Inflammatory macrophage treated with lipopolysaccharide for 4 hours (primary cell): ENCODE results near the gene CREB3L1.
"Not testable (repeated sequence)": the region's sequence is repeated elsewhere in the genome, so short reads cannot be mapped to it uniquely, and the experiment has no call there.

Experiments used
- DNase-seq: peaks from one replicate; pipeline ENCODE4 v3.0.0-alpha.2; 2020

The CREB3L1 gene

DNA sequence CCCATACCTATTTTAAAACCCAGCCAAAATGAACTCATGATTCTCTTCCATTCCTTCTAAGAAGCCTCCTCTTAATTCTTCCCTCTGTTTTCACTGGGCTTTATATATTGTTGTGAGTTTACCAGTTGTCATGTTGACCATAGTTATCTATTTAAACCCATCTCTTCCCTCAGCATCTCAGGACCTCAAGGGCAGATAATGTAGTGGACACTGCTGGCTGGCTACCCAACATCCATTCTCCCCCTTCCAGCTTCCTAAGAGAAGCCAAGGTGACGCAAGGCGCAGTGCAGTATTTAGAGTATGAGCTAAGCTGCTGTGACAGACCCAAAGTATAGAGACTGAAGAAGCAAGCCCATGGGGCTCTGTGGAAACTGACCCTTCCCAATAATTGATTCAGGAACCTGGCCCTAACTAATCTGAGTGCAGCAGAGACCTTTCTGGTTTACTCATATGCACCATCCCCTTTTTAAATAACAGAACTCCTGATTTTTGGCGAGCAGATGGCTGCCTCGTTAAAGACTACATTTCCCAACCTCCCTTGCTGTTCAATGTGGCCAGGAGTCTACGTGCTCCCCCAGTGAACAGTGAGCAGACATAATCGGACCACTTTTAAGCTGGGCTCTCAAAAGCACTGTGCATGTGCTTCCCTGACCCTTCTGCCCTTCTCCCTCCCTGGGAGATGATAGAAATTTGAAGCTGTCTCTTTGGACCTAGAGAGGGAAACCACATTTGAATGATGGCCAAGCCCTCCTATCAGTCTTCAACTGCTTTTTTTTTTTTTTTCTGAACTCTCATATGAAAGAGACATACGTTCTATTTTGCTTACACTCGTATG lies 28.1 kb upstream of the CREB3L1 start:
- DNase-seq, result no peak

DNA sequence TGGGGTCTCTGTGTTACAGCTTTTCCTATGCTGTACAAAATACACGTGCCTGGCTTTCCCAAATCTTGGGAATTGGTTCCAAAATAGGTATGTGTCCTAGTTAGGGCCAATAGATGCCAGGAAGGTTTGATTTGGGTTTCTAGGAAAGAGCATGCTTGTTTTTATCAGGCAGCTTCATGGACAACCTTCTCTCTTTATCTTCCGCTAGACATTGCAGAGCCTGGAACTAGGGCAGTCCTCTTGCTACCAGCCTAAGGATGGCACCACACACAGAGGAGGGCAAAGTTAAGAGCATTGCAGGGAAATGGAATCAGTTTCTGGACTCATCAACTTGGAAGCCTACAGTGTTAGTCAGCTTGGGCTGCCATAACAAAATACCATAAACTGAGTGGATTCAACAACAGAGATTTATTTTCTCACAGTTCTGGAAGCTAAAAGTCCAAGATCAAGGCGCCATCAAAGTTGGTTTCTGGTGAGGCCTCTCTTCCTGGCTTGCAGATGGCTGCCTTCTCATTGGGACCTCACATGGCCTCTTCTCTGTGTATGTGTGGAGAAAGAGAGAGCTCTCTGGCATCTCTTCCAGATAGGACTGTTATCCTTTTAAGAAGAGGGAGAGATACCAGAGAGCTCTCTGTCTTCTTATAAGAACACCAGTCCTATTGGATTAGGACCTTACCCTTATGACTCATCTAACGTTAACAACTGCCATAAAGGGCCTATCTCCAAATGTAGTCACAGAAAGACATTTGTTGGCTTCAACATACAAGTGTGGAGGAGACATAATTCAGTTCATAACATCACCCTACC lies 27.3 kb upstream of the CREB3L1 start:
- DNase-seq, result no peak

DNA sequence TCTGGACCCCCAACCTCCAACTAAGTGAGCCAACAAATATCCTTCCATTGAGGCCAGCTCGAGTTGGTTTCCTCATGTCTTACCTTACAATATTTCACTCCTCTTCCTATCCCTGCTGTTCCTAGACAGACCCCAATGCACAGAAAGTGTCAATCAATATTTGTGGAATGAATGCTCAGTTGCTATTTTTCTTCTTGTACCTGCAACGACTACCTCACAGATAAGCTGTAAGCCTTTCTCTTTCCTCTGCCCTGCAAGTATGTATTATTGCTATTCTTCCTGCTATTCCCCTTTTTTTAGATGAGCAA lies 26.8 kb upstream of the CREB3L1 start:
- no peak for DNase-seq

DNA sequence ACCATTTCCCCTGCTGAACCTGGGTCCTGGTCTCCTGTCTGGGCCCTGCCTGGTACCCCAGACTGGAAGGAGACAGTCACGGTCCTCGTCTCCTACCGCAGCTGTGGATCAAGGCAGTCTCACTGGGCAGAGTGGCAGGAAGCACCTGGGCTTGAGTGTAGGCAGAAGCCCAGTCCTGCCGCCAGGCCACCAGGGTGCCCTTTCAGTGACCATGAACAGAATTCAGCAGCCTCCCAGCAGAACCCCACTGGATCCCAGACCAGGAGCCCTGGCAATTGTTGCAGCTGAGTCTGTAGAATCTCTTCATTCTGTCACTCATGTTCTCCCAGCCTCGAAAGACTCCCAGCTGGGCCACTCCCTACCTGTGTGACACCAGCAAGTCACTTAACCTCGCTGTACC lies 25.5 kb upstream of the CREB3L1 start:
- DNase-seq, result no peak

DNA sequence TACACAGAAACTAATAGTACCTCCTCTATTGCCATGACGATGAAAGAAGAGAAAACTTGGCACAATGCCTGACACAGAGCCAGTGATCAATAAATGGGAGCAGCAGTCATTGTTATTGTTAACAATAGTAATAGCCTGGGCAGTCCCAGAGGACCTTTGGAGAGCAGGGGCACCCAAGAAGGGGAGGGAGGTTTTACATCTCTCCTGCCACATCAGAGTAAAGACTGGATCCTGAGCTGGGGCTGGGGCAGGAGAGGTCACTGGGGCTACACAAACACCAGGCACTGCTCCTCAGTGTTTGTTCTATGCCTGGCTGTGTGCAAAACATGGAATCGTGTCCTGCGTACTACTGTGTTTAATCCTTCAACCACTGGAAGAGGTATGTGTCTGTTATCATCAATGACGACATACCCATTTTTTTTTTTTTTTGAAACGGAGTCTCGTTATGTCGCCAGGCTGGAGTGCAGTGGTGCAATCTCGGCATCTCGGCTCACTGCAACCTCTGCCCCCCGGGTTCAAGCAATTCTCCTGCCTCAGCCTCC lies 25.0 kb upstream of the CREB3L1 start:
- no peak for DNase-seq

DNA sequence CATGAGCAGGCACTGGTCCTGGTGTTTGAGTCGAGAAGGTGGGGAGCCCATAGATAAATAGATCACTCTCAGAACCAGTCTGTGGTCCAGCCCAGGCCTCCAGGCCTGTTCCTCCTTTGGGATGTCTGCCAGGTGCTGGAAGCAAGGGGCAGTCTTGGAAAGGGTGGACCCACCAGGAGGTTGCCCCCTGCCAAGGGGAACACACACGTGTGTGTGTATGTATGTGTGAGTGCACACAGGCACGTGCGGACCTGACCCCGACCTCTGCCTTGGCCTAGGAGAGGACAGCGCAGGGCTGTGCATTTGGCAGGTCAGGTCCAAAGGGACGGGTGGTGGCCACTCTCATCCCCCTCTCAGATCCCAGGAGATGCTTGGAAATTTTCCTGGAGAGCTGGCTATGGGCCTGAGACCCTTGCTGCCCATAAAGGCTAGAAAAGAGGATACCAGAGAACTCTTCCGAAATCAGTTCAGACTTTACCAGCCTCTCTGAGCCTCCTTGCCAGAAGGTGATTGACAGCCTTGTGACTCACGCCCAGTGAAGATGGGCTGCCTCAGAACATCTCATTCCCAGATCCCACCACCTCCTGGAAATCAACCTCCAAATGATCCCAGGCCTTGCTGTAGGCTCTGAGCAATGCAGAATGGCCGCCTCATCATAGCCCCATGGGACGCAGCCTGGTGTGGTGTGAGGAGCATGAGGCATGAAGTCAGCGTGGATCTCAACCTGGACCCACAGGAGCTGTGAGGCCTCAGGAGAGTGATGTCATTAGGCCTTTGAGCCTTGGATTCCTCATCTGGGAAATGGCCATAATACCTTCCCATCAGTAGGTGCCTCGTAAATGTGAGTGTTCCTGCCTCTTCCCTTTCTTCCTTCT lies 24.0 kb upstream of the CREB3L1 start:
- DNase-seq, result no peak

DNA sequence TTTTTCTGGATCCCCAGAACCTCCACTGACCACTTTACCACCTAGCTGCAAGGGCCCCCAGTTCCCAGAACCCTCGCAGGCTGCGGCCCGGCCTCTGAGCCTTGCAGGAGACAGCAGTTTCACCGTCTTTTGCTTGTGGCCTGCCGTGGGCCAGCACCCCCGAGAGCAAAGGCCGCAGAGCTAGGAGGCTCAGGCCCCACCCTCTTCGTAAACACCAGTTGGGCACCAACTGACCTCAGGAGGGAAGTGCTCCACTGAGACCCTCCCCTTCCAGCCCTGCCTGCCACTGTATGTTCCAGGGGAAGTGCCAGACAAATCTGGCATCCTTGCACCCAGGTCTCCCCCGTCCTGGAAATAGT lies 23.4 kb upstream of the CREB3L1 start:
- DNase-seq, result no peak

DNA sequence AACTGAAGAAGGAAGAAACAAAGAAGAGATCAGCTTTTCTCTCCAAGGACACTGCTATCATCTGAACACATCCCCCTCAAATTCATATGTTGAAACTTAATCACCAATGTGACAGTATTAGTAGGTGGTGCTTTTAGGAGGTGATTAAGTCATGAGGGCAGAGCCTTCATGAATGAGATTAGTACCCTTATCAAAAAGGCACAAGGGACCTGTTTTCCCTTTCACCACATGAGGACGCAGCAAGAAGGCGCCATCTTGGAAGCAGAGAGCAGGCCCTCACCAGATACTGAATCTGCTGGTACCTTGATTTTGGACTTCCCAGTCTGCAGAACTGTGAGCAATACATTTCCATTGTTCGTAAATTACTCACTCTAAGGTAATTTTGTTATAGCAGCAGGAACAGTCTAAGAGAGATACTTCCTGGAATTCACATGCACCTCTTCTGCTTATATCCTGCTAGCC lies 20.9 kb upstream of the CREB3L1 start:
- no peak for DNase-seq

DNA sequence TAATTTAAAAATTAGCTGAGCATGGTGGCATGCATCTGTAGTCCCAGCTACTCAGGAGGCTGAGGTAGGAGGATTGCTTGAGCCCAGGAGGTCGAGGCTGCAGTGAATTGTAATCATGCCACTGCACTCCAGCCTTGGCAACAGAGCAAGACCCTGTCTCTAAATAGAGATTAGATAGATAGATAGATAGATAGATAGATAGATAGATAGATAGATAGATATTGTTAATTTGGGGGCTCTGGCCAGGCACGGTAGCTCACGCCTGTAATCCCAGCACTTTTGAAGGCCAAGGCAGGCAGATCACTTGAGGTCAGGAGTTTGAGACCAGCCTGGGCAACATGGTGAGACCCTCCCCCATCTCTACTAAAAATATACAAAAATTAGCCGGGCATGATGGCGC lies 18.1 kb upstream of the CREB3L1 start:
- DNase-seq, result not testable (repeated sequence)

DNA sequence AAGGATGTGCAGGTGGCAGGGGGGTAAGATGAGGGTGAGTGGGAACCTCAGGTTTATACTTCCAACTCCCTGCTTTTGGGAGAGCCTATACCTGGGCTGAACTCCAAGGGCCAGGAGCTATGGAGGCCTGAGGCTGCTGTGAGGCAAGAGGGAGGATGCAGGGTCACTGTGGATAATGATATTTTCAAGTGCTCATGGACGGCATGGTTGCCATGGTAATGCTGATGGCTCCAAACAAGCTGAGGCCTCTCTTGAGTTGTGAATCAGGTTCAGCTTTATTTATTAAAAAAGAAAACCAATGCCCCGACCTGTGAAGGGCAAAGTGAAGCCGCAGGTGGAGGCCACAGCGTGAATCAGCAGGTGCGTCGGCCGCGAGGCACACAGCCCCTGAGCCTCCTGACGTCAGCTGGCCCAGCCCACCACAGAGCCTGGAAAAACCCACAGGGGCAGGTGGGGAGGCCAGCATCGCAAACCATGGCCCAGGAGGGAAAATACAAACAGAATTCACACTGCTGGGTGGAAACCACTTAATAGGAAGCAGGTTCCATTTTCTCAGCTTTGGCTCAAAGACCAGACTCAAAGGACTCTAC lies 17.4 kb upstream of the CREB3L1 start:
- no peak for DNase-seq

DNA sequence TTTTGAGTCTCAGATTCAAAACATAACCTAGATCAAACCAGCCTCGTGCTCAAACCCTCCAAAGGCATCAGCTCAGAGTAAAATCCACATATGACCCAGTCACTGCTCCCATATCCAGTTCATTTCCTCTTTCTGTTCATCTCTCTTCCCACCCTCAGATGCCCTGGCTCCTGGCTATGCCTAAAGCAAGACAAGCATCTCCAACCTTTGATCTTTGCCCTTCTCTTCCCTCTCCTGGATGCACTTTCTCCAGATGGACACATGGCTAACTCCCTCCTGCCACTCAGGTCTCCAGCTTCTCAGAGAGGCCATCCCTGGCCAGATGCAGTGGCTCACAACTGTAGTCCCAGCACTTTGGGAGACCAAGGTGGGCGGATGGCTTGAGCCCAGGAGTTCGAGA lies 14.3 kb upstream of the CREB3L1 start:
- no peak for DNase-seq

DNA sequence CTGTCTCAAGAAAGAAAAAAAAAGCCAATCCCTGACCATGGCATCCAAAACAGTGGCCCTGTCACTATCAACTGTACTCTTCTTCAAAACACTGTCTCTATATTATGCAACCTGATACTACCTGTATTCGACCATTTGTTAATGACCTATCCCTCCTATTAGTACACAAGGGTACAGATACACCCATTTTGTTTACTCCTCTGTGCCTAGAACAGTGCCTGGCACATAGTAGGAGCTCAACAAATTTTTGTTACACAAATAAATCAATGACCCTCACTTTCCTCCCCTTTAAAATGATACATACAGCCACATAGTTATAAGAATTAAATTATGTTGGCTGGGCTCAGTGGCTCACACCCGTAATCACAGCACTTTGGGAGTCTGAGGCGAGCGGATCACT lies 13.4 kb upstream of the CREB3L1 start:
- no peak for DNase-seq

DNA sequence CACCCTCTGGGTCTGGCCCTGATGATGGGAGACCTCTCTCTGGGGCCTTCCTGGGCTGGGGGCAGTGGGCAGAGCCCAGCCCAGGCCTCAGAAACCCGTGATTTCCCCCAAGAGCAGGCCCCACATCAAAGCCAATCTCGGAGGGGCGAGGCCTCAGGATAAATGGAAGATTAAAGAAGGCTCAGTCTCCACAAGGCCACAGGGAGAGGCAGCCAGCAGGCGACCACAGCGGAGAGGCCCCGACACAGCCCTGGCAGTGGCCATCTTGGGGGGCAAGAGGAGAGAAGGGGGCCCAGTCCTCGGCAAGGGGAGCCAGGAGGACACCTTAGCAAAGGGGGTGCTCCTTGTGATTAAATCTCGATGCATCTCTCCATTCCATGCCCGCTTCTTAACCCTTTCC lies 12.5 kb upstream of the CREB3L1 start:
- no peak for DNase-seq

DNA sequence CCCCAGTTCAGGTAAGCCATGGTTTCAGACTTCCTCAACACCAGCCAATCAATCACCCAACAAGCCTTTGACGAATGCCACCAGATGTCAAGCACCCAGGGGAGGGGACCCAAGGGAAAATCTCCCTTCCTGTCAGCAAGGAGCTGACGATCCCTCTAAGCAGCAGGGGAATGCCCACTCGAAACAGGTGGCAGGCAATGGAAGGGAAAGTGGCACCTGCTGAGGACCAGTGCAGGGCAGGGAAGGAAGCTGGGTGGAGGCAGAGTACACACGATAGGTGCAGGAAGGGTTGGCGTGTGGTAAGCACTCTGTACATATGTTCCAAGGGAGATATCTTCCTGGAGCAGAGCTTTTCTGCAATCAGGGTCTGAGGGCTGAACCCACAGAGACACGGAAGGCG lies 11.7 kb upstream of the CREB3L1 start:
- no peak for DNase-seq

DNA sequence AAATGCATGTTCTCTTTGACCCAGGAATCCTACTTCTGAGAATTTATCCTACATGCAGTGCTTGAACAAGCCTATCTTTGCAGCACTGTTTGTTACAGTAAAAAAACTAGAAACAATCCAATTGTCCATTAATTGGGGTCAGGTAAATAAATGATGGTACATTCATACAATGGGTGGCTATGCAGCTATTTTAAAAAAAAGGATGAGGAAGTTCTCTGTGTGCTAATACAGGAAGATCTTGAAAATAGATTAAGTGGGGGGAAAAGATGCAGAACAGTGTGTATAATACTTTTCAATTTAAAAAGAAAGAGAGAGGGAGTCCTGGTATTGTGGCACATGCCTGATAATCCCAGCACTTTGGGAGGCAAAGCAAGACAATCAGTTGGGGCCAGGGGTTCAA lies 9.5 kb upstream of the CREB3L1 start:
- no peak for DNase-seq

DNA sequence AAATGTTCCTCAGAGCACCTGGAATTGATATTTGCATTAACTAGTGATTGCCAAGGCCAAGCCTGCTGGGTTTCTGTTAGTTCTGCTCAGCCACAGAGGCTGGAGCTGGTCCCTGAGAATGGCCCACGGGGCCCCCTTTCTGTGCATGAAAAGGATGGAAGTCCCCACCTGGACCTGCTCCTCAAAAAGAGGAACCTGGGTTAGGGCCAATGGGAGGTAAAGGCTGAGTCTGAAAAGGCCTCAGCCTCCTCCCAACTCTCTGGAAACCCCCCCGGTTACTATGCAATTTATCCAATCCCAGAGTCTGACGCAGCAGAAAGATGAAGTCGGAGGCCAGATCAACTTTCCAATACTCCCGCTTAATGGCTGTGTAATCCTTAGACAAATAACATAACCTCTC lies 6.8 kb upstream of the CREB3L1 start:
- no peak for DNase-seq

DNA sequence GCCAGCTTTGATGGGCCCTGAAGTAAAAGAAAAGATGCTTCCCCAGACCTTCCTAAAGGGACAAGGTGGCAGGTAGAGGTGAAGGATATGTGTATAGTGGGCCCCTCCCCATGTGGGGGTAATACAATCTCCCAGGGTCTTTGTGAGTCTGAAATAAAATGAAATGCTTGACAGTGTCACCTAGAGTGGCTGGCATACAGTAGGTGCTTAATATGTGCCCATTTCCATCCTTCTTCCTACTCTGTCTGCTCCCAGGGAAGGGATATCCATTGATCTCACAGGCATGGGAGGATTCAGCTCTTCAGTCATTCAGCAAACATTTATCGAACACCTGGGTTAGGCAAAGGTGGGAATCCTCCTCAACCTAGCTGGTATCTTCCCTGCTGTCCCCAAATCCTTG lies 6.1 kb upstream of the CREB3L1 start:
- DNase-seq, result no peak

DNA sequence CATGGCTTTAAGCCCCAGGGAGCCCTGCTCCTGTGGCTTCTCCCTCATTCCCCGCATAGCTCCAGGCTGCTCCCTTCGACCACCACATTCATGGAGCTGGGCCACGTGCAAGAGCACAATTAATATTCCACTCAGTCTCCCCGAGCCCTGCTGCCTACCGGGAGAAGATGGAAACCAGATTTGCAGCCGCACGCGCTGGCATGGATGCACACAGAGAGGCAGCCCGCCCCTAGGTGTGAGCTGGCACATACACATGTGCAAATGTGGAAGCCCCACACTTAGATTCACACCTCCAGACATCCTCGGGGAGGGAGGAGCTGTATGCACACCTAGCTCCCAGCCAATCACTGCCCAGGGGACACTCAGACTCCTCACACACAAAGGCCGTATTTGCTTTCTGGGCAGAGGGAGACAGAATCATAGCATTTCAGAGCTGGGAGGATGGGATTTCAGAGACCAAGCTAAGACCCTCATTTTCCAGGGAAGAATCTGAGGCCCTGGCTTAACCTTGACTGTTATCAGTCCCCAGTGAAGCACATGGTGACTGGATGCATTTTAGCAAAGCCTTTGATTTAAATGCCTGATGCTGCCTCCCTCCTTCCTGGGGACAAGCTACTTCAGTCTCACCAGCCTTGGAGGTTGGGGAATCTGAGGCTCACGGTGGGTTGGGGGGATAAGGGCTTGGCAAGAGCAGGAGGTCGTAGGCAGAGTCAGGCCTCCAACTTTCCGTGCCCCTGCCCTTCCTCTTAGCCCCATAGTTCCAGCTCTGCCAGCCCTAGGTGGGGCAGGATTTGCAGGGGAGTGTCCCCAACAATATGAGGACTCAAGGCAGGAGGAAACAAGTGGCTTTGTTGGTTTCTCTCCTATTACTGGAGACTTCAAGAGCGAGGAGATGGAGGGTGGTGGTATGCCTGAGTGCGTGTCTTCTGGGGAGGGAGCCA lies 5.3 kb upstream of the CREB3L1 start:
- DNase-seq, result no peak

DNA sequence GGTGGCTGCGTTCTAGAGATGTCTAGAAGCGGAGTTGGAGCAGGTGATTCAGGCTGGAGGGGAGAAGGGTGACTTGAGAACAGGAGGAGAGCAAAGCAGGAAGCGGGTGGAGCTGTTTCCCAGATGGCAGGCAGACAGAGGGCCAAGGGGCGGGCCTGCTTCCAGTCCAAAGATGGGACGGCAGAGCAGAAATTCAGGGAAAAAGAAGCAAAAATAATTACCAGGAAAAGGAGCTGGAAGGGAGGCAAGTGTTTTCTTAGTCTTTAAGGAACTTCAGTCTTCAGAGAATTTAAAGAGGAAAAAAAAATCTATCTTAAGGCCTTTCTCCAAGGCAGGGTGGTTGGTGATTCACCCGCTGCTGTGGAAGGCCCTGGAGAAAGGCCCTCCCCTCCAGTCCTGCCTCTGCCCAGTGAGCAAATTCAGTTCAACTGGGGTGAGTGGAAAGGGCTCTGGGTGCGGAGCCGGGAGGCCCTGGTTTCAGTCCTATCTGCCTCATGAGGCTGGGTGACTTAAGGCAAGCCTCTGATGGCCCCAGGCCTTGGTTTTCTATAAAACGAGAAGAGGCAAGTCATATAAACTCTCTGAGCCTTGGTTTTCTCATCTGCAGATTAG lies 4.5 kb upstream of the CREB3L1 start:
- DNase-seq, result no peak

DNA sequence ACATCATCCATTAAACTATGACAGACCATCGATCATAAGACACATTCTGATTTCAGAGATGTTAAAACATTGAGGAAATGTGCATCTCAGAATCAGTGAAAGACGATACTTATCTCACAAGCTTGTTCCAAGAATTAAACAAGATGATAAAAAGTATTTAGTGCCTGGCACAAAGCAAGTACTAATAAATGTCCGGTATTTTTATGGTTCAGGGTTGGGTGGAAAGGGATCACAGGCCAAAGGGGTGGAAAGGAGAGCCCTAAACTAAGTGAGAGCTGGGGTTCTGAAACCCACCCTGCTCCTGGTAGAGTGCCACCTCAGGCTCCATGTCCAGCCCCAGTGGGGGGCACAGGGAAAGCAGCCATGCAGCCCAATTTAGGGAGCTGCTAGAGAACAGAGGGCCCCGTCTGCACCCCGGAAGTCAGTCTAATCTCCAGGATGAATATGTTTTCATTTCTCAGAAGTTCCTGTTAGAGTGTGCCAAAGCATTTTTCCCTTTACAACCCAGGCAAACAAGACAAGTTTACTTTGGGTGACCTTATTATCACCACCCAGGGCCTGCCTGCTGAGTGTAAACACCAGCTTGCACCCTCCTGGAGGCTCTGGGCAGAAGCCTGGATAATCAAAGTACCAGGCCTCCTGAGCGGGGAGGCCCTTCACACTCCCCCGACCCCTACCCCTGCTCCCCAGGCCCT lies 3.8 kb upstream of the CREB3L1 start:
- DNase-seq, result no peak
